HepG2 (cell line): ENCODE results near the gene KLHDC7A. TPM values are rescaled to one million over a fixed set of nuclear protein-coding genes. Genes with fewer than 3 reads are reported as not detected.

Source experiments
- polyA plus RNA-seq, 8 experiments: library from polyadenylated mRNA; depleted of rRNA in 3 of 8; stranded (reverse) in 7 of 8; unstranded in 1 of 8; fragments of >200 nt; fragmentation: Illumina TruSeq in 4 of 8; extraction: Trizol in 4 of 8; gene quantifications; 2 replicates each; pipeline versions ENCODE4 v1.2.1 to v1.2.3, GENCODE V29; 2011 to 2016; ENCODE audit warnings: low read depth in 4 of 8, missing spikeins in 1 of 8, mixed read lengths in 1 of 8; ENCODE audit not compliant: insufficient read depth in 1 of 8
- total RNA-seq, 5 experiments: library from RNA; depleted of rRNA; stranded (reverse); fragments of >200 nt; fragmentation: Illumina TruSeq; extraction: Trizol; gene quantifications; 2 replicates each; pipeline ENCODE4 v1.2.3, GENCODE V29; 2016; ENCODE audit warnings: low read depth in 1 of 5
- TF ChIP-seq, protein P1 (sequence below): sonication (generic); formaldehyde crosslinking; IDR thresholded peaks from 2 replicates; pipeline ENCODE4 v1.4.0; 2020; ENCODE audit warnings: missing genetic modification reagents
- TF ChIP-seq, protein P2 (sequence below): sonication (generic); formaldehyde crosslinking; IDR thresholded peaks from 2 replicates; pipeline ENCODE4 v1.4.0; 2020; ENCODE audit warnings: mild to moderate bottlenecking, missing genetic modification reagents
- TF ChIP-seq, protein P3 (sequence below): sonication (generic); formaldehyde crosslinking; IDR thresholded peaks from 2 replicates; pipeline ENCODE4 v1.8.1; 2023; ENCODE audit warnings: mild to moderate bottlenecking, moderate library complexity, missing genetic modification reagents

Gene KLHDC7A
- total and polyA plus RNA-seq, 2 of the 13 experiments (the other 11 are each of a cell fraction or from before 2014, with no cell fraction given): 0.15 to 1.8 TPM

DNA sequence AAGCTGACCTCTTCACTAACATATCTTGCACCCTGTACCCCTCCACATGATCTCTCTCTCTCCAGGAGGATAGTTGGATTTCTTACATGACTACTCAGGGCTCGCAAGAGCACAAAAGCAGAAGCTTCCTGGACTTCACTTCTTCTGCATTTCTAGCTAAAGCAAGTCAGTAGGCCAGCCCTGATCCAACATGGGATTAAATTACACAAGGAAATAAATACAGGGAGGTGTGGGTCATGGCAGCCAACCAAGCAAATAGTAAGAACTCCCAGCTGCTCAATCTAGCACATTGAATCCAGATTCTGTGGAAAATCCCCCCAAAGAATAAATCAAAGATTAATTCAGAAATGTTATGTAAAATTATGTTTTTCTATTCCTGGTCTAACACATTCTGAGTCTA, 33.3 kb downstream of the KLHDC7A start (continued):
- TF ChIP-seq, protein P1, sequence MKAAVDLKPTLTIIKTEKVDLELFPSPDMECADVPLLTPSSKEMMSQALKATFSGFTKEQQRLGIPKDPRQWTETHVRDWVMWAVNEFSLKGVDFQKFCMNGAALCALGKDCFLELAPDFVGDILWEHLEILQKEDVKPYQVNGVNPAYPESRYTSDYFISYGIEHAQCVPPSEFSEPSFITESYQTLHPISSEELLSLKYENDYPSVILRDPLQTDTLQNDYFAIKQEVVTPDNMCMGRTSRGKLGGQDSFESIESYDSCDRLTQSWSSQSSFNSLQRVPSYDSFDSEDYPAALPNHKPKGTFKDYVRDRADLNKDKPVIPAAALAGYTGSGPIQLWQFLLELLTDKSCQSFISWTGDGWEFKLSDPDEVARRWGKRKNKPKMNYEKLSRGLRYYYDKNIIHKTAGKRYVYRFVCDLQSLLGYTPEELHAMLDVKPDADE (CRISPR knock-in tag): no peak
- TF ChIP-seq, protein P2, sequence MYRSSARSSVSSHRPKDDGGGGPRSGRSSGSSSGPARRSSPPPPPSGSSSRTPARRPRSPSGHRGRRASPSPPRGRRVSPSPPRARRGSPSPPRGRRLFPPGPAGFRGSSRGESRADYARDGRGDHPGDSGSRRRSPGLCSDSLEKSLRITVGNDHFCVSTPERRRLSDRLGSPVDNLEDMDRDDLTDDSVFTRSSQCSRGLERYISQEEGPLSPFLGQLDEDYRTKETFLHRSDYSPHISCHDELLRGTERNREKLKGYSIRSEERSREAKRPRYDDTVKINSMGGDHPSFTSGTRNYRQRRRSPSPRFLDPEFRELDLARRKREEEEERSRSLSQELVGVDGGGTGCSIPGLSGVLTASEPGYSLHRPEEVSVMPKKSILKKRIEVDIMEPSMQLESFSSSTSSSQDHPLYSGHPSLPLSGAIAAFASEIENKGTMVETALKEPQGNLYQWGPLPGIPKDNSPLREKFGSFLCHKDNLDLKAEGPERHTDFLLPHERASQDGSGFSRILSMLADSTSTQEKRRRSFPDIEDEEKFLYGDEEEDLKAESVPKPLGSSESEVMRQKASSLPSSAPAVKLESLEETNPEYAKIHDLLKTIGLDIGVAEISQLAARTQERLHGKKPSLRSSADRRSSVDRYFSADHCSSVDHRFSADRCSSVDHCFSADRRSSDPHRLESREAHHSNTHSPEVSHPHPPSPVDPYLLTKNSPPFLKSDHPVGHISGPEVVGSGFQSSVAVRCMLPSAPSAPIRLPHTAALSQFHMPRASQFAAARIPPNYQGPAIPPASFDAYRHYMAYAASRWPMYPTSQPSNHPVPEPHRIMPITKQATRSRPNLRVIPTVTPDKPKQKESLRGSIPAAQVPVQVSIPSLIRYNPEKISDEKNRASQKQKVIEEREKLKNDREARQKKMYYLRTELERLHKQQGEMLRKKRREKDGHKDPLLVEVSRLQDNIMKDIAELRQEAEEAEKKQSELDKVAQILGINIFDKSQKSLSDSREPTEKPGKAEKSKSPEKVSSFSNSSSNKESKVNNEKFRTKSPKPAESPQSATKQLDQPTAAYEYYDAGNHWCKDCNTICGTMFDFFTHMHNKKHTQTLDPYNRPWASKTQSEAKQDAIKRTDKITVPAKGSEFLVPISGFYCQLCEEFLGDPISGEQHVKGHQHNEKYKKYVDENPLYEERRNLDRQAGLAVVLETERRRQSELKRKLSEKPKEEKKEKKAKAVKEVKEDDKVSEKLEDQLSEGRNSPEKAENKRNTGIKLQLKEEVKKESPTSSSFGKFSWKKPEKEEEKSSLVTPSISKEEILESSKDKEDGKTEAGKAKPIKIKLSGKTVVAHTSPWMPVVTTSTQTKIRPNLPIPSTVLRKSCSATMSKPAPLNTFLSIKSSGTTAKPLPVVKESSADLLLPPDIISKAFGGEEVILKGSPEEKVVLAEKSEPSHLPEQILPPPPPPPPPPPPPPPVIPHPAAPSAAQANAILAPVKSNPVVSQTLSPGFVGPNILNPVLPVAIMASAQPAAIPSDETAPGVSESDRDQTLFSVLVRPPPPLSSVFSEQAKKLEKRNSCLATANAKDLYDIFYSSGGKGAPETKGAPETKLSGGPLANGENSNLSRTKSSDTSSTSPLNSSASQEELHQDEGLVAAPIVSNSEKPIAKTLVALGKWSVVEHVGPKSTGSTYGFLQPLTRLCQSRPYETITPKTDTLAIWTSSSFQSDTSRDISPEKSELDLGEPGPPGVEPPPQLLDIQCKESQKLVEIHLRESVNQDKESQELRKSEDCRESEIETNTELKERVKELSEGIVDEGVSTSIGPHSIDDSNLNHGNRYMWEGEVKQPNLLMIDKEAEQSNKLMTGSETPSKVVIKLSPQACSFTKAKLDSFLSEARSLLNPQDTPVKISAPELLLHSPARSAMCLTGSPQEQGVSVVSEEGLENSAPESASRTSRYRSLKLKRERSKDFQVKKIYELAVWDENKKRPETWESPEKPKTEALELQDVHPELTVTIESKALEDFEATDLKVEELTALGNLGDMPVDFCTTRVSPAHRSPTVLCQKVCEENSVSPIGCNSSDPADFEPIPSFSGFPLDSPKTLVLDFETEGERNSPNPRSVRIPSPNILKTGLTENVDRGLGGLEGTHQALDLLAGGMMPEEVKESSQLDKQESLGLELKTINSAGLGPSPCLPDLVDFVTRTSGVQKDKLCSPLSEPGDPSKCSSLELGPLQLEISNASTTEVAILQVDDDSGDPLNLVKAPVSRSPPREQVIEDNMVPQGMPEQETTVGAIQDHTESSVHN (CRISPR knock-in tag): no peak
- TF ChIP-seq, protein P3, sequence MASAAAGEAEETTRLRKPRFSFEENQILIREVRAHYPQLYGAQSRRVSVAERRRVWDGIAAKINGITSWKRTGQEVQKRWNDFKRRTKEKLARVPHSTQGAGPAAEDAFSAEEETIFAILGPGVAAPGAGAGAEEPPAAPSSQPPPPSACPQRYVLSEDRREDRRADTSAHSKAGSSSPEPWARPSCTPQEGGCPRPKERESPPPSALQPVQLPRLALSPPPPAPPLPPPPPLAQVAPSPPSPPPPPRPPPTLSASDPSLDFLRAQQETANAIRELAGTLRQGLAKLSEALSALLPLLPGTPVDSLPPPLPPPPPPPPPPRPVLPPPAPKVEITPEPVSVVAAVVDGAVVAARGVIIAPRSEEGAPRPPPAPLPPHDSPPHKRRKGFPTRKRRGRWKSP (CRISPR knock-in tag): no peak
